NCI-H146 (cell line): ENCODE measurements around the gene ZNF44.
A peak's percentile ranks its signal among the peaks of the same experiment; 100 is the strongest.

Experiments used
- DNase-seq: peaks from one replicate; lab custom pipeline; 2025; lab: John Stamatoyannopoulos, UW

ZNF44 gene

DNA sequence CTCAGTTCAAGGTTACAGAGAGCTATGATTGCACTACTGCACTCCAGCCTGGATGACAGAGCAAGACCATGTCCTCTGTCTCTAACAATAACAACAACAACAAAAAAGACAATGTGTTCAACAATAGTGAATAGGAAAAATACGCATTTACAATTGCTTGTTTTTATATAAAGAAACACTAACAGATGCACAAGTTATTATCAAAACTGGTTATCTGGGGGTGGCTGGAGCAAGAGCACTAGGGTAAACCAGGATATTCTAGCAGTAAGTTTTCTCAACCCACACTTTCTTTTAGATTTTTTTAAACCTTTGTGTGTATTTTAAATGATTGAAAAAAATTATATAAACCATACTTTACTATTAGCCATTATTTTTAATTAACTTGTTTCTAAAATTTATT, 33.1 kb downstream of the ZNF44 start:
- DNase-seq = no peak

DNA sequence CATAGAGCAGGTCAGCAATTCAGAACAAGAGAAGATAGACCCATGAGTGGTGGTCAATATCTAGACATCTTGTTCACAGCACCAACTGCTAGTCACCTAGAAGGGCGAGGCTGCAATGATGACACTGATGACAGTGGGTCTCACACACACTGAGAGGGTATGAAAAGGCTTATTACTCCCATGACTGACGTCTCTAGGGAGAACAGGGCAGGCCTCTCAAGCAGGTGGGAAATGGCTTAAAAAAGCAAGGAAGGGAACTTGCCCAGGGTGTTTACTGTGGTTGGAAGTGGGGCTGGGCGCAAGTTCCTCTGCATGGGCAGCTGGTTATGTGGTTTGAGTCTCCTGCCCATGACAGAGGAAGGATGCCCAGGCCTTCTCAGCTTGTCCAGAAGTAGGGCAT, 33.8 kb downstream of the ZNF44 start:
- no peak for DNase-seq

GRCh38 chr19:12260236-12260635, 34.4 kb downstream of the ZNF44 start:
- no peak for DNase-seq

- DNase-seq = no peak
These were observed 39.3 kb downstream of the ZNF44 start for GRCh38 chr19:12255372-12255771.

DNA sequence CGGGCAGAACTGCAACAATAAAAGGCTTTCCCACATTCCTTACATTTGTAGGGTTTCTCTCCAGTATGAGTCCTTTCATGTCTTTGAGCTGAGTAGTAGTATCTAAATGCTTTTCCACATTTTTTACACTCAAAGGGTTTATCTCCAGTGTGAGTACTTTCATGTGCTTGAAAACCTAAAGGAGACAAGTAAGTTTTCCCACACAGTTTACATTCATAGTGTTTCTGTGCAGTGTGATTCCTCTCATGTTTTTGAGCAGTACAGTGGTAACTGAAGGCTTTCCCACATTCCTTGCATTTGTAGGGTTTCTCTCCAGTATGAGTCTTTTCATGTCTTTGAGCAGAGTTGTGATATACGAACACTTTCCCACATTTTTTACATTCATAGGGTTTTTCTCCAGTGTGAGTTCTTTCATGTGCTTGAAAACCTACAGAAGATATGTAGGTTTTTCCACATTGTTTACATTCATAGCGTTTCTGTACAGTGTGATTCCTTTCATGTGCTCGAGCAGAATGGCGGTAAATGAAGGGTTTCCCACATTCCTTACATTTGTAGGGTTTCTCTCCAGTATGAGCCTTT, 47.0 kb downstream of the ZNF44 start:
- DNase-seq = no peak

DNA sequence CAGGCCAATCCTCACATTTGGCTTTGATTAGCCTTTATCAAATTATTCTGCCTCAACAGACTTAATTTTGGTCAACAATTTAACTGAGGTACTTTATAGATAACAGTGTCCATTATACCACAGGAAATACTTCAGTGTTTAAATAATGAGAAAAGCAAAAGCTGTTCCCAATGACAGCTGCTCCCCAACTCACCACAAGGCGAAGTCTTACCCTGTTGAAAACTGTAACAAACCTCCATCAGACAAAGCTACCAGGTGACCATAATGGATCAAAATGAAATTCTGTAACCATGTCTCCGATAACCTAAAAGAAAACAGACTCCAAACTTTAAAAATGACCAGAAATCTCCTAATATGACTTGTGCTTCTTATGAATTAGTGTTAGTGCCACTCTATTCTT, 50.3 kb downstream of the ZNF44 start:
- peak; percentile 19 for DNase-seq

GRCh38 chr19:12237143-12237839, 57.4 kb downstream of the ZNF44 start:
- DNase-seq = no peak

- no peak for DNase-seq
These were observed 61.7 kb downstream of the ZNF44 start for GRCh38 chr19:12232961-12233360.

DNA sequence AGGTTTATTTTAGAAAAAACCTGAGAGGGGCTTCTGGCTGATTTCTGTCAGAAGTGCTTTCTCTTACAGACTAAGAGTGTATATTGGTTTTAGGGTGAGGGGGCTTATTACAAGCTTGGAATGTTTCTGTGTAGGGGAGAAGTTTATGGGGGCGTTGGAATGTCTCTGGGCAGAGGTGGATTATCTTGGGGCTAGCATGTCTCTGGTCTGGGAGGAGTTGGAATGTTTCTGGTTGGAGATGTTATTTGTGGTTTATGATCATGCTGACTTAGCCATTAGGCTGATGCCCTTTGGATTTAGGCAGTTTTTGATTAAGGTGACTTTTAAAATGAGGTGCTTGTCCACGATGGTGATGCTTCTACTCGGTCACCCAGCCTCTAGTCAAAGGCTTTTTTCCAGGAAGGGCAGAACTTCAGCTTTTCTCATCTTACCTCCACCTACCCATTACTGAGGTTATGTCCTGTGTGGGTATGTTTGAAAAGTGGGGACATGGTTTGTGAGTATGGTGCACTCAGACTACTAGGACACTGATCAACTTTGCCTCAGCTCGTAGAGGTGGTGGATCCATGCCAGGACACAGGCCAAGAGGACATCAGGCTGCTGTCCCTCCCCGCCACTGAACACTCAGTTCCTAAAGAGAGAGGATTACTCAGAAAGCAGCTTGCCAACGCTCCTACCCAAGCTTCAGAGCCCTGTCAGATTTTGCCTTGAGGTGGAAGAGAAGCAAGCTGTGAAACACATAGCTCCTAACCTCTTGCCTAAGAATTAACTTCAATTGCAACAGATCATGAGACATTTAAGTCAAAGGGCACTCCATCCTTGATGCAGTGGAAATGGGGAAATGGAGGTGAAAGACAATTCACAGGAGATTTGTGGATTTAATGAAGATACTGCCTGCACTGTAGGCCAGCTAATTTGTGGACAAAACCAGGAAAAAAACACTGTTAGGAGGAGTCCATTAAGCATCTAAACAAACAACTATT, 63.6 kb downstream of the ZNF44 start:
- DNase-seq = no peak

- no peak for DNase-seq
These were observed 64.7 kb downstream of the ZNF44 start for GRCh38 chr19:12229990-12230389.

DNA sequence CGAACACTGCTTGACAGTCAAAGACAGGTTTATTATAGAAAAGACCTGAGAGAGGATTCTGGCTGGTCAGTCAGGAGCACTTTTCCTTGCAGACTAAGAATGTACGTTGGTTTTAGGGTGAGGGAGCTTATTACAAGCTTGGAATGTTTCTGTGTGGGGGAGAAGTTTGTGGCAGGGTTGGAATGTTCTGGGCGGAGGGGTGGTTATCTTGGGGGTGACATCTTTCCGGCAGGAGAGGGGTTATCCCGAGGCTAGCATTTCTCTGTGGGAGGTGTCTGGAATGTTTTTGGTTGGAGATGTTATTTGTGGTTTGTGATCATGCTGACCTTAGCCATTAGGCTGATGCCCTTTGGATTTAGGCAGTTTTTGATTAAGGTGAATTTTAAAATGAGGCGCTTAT, 70.0 kb downstream of the ZNF44 start:
- no peak for DNase-seq

DNA sequence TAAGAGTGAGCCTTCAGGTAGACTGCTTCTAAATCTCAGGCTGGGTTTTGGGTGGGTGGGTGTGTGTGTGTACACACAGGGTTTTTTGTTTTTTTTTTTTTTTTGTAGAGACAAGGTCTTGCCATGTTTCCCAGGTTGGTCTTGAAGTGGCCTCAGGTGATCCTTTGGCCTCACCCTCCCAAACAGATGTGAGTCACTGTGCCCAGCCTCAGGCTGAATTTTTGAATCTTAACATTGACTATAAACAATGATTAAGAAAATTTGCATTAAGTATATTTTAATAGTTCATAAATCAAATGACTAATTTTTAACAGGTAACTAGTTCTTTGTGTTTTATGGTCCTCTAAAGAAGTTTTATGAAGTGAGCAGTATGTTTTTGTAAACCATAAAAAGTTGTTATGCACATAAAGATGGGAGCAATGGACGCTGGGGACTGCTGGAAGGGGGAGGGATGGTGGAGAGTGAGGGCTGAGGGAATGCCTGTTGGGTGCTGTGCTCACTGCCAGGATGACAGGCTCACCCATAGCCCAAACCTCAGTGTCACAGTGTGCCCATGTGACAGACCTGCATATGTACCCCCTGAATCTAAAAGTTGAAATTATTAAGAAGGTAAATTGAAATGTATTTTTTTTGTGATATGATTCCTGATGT, 71.6 kb downstream of the ZNF44 start:
- no peak for DNase-seq
